GM21786 (cell line): Measurements from ENCODE around the gene SNX3.
A peak's percentile ranks its signal among the peaks of the same experiment; 100 is the strongest.

ENCODE experiments used
- ATAC-seq: cut with Tn5 transposase; IDR thresholded peaks from one replicate; pipeline ENCODE4 v1.9.1; 2021; ENCODE audit not compliant: unreplicated experiment

Gene SNX3

GRCh38 chr6:108207013-108207412, 53.8 kb downstream of the SNX3 start:
- no peak for ATAC-seq

GRCh38 chr6:108203189-108204112, 57.4 kb downstream of the SNX3 start:
- peak; percentile 74 for ATAC-seq

GRCh38 chr6:108200631-108201030, 60.2 kb downstream of the SNX3 start:
- ATAC-seq = no peak

- no peak for ATAC-seq
Observed at GRCh38 chr6:108200186-108200585, 60.7 kb downstream of the SNX3 start.

GRCh38 chr6:108198761-108199498, 61.9 kb downstream of the SNX3 start:
- ATAC-seq = no peak

- no peak for ATAC-seq
Observed at GRCh38 chr6:108195209-108195608, 65.6 kb downstream of the SNX3 start.

GRCh38 chr6:108194503-108194902, 66.3 kb downstream of the SNX3 start:
- ATAC-seq = no peak

GRCh38 chr6:108193835-108194234, 67.0 kb downstream of the SNX3 start:
- no peak for ATAC-seq

GRCh38 chr6:108193131-108193530, 67.7 kb downstream of the SNX3 start:
- no peak for ATAC-seq

GRCh38 chr6:108187519-108187918, 73.3 kb downstream of the SNX3 start:
- ATAC-seq = no peak

- ATAC-seq = no peak
Observed at GRCh38 chr6:108186226-108186625, 74.6 kb downstream of the SNX3 start.

GRCh38 chr6:108180776-108181175, 80.1 kb downstream of the SNX3 start:
- ATAC-seq = no peak

- ATAC-seq = no peak
Observed at GRCh38 chr6:108180266-108180665, 80.6 kb downstream of the SNX3 start.

GRCh38 chr6:108179741-108180140, 81.1 kb downstream of the SNX3 start:
- ATAC-seq = no peak

- ATAC-seq = no peak
Observed at GRCh38 chr6:108176281-108177089, 84.4 kb downstream of the SNX3 start.

- ATAC-seq = no peak
Observed at GRCh38 chr6:108175592-108176279, 85.1 kb downstream of the SNX3 start.

- ATAC-seq = no peak
Observed at GRCh38 chr6:108175176-108175591, 85.7 kb downstream of the SNX3 start.

GRCh38 chr6:108174371-108175175, 86.3 kb downstream of the SNX3 start:
- no peak for ATAC-seq

- no peak for ATAC-seq
Observed at GRCh38 chr6:108171918-108172516, 88.8 kb downstream of the SNX3 start.
